Neural progenitor cell (in vitro differentiated cells): ENCODE data around the gene CDC42EP3.

Experiments
- CTCF ChIP-seq: fragments of 200-600 bp; sonication (generic); IDR thresholded peaks from 2 replicates; pipeline ENCODE4 v1.5.1; 2017; ENCODE audit warnings: antibody characterized with exemption, mild to moderate bottlenecking
- EZH2 ChIP-seq: fragments of 200-600 bp; sonication (generic); IDR thresholded peaks from 2 replicates; pipeline ENCODE4 v1.6.1; 2017; ENCODE audit warnings: antibody characterized with exemption, mild to moderate bottlenecking, moderate library complexity

GRCh38 chr2:37657471-37657870 lies 14.0 kb downstream of the CDC42EP3 start:
- no peak for TF ChIP-seq CTCF
- TF ChIP-seq EZH2 = no peak
